Ecto neural progenitor cell (in vitro differentiated cells): Measurements from ENCODE around the gene CCR5AS.
"Not testable (repeated sequence)": the region's sequence is repeated elsewhere in the genome, so short reads cannot be mapped to it uniquely, and the experiment has no call there.

ENCODE experiments used
- DNase-seq: peaks from one replicate; pipeline ENCODE4 v3.0.0-alpha.2; 2018; ENCODE audit warnings: low spot score

CCR5AS gene

DNA sequence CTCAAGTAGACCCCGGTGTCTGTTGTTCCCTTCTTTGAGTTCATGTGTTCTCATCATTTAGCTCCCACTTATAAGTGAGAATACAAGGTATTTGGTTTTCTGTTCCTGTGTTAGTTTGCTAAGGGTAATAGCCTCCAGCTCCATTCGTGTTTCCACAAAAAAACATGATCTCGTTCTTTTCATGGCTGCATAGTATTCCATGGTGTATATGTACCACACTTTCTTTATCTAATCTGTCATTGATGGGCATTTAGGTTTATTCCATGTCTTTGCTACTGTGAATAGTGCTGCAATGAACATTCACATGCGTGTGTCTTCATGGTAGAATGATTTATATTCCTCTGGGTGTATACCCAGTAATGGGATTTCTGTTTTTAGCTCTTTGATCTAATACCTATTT, 4.0 kb downstream of the CCR5AS start:
- not testable (repeated sequence) for DNase-seq

DNA sequence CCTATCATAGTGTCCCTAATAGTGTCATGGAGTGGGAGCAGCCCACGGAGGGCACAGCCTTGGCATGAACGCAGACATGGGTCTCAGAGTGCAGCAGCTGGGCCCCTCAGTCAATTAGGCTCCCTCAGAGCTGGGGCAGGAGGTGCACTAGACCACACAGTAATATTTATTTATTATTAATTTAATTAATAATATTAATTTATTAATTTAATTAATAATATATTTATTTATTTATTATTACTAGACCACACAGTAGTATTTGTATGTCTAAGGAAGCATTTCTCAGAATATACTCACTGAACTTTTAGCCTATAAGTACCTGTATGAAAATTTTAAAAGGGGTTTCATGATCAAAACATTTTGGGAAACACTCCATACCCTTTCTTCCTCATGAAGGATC, 5.3 kb downstream of the CCR5AS start:
- DNase-seq, result no peak

DNA sequence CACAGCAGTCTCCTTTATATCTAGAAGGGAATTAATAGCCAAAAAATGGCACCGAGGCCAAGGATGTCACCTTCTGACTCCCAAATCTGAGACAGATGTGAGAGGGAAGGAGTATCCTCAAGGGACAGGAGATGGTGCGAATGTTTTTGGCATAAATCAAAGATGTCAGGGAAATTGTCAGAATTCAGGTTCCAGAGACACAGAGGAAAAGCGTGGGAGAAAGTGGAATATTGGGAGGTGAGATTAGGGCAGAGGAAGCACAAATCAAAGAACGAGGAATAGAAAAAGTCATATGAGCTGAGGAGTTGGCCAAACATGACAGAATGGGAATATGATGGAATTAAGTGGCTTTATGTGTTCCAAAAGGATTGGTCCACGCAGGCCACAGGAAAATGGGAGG, 6.0 kb downstream of the CCR5AS start:
- DNase-seq, result no peak

DNA sequence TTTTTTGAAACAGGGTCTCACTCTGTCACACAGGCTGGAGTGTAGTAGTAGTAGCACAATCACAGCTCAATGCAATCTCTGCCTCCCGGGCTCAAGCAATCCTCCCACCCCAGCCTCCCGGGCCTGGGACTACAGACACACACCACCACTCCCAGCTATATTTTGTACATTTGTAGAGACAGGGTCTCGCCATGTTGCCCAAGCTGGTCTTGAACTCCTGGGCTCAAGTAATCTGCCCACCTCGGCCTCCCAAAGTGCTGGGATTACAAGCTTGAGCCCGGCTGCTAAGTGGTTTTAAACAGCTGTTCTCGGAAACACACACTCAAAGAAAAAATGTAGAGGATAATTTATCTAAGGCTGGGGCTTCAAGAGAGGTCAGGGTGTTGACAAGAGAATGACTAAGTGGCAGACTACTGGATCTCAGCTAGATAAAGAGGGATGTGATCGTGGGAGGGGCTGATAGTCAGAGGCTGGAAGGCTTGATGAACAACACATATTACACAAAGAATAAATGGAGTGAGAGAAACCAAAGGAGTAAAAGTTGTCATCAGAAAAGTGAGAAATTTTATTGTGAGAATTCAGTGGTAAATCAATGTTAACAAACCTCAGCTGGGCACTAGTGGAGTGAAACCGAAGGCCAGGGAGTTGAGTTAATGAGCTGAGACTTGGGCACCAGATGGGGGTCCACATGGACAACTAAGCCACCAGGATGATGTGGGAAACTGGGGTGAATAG, 6.7 kb downstream of the CCR5AS start:
- no peak for DNase-seq

DNA sequence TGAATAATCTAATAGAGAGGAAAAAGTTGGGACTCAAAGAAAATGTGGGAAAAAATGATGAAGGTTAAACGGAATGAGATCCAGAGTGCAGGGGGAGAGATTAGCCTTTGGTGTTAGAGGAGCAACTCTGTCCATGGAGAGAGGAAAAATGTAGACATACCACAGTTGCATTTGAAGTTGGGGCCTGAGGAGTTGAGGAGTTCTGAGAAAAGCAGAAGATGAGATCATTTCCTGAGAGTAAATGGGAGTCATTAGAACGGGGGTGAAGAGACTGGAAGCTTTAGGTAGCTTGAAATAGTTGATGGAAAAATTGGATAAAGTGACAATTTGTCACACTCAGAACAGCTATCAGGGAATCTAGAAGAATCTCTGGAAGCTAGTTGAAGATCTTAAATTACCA, 7.3 kb downstream of the CCR5AS start:
- DNase-seq, result no peak

DNA sequence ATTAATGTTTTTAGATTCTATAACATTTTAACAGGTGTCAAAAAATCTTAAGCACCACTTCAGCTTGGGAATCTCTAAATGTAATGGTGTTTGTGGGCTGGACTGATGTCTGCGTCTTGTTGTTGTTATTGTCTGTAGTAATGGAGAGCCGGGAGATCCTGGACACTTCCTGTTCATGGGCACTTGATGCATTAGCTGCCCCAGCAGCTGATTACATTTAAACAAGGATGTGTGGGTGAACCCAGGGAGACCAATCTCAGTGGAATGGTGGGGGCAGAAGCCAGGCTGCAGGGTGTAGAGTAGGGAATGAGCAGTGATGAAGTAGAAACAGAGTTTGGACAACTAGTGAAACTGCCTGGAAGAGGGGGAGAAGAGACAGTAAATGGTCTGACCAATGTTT, 7.8 kb downstream of the CCR5AS start:
- DNase-seq, result no peak

DNA sequence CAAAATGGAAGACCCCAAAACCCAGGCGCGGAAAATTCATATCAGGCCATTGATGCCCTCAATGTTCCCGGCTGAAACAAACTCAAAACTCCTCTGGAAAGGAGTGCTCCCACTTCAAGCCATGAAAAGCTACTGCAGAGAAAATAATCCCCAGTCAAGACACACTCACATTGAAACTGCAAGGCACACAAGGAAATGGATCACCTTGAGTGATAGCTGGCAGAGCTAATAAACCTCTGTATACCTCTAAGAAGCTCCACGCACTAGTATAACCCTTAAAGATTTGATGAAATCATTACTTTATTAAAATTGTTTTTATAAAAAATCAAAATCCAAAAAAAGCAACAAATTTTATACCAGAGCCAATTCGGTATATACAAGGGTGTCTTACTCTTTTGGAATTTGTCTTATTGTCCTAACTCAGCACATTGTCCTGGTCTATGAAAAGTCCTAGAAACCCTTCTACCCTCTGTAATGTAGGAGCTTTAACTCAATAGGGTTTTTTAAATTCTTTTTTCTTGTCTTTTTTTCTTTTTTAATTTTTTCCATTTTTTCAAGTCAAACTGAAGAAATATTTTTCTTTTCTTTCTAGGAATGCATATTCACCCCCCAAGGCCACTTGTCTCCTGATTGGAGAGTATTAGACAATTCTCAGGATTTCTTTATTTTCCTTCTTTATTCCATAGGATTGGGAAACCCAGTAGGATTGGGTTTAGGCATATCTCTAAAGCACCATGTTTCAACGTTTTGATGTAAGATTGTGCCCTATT, 8.5 kb downstream of the CCR5AS start:
- DNase-seq, result no peak

DNA sequence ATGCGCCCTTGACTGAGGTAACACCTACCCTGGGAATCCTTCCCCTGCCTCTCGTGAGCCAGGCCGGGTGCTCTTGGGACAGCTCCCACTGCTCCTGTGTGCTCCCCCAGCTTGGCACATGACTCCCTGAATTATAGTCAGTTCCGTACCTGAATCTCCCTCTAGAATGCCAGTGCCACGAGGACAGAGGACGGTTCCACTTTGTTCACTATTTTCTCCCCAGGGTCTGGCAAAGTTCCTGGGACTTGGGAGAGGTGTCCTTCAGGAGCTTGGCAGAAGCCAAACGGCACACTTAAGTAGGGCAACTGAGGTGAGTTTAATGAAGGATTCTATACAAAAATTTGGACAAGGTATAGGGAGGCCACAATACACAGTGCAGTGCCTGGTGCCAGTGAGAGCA, 9.8 kb downstream of the CCR5AS start:
- DNase-seq, result no peak

DNA sequence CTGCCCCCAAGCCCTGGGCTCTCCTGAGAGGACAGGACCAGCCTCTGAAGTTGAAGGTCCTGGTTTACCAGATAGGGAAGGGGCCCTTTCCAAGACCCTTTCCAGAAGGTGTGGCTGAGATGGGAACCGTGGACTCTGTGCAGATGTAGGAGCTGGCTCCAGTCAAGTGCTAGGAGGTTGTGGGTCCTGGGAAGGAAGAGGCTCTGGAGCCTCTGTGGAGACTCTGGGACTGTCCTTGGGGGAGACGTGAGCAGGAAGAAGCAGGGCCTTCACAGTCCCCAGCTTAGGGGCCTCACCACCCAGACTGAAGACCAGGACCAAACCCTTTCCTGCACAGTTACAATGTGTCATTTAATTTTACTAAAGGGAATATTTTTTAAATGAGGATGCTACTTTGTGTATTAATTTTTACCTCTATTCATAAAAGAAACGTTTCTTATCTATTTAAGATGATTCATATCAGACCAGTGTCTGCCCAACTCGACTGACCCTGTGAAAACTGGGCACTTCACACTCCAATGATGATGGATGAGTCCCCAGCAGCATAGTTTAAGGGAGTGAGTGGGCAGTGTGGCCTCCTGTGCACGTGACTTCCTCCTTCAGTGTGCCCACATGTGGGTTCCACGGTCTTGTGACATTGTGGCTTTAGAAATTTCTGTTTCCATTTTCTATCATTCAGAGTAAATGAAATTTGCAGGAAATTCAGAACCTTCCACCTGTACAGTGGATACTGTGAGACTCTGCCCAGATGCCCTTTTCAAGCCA, 10.9 kb downstream of the CCR5AS start:
- DNase-seq, result no peak

DNA sequence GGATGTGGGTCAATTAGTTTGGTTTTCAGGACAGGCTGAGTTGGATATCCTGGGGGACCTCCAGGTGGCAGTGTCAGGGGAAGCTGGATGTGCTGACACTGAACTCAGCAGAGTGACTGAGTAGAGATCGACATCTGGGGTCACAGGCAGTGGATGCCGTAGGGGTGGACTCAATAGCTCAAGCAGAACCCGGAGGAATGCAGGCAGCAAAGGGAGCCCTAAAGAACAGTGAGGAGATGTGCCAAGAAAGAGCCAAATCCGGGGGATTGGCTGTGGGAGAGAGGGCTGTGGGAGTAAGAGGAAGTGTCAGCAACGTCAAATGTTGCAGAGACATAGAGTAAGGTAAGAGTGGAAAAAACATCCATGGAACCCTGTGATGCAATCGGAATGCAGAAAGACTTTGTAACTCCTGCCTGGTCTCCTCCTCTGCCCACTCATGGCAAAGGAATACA, 11.6 kb downstream of the CCR5AS start:
- no peak for DNase-seq

DNA sequence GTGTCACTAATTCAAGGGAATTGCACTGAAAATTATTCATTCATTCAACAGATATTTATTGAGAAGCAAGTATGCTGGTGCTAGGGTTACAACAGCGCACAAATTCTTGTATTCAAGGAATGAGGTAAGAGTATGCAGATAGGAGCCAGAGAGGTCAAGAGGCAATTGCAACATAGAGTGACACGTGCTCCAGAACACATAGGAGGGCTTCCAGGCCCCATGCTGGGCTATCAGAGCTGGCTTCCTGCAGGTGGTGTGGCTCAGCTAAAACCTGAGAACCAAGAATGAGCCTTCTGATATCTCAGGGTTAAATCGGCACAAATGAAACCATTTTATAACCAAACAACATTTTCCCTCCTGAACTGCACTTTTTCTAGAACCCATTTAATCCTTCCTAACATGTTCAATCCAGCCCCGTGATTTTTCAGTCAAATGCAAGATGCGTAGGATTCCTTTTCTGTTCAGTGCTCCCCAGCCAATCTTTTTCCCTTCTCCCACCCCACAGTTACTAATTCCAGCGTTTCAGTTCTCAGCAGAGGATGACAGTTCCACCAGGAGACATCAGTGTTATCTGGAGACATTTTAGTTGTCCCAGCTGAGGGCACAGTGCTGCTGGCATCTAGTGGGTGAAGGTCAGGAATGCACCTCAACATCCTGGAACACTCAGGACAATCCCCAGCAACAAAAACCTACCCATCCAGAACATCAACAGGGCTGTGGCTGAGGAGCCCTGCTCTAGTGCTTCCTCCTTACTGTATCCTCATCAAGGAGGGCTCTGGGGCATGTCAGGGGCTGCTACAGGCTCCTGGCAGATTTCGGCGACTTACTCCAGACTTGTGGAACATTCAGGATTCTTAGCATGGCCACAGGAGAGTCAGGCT, 13.1 kb downstream of the CCR5AS start:
- no peak for DNase-seq

DNA sequence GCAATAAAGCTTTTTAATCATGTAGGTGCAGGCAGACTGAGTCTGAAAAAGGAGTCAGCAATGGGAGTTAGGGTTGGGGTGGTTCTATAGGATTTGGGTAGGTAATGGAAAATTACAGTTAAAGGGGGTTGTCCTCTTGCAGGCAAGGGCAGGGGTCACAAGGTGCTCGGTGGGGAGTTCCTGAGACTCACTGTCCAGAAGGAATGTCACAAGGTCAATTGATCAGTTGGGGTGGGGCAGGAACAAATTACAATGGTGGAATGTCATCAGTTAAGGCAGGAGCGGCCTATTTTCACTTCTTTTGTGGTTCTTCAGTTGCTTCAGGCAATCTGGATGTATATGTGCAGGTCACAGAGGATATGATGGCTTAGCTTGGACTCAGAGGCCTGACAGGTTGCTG, 13.9 kb downstream of the CCR5AS start:
- no peak for DNase-seq

DNA sequence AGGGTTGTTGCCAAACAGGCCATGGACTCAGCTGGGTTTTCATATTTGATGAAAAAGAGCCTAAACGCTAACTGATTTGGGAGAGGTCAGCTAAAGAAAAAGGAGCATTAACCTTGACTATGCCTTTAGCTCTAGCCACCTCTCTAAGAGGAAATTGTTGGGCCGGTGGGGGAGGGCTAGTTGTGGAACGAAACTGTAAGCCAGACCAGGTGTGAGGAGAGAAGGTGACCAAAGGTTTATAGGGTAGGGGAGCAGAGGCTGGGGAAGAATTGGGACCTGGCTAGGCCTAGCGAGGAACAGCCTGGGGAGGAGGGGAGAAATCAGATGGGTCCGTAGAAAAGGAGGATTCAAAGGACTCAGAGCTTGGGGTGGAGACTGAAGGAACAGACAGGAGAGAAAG, 15.3 kb downstream of the CCR5AS start:
- DNase-seq, result not testable (repeated sequence)

DNA sequence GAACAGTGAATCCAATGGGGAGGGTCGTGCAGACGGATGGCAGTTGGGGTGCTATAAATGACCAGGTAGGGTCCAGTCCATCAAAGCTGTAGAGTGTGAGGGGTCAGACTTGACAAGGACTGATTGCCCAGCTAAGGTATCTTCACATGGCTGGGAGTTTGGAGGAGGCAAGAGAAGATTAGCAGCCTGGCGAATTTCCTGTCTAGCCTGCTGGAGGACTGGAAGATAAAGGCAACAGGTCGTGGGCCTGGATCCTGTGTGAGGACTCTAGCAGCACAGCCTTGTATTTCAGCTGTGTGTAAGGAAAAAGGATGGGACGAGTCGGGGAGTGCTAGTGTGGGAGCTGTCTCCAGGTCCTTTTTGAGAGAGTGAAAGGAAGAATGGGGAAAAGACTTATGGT, 17.6 kb downstream of the CCR5AS start:
- DNase-seq, result no peak

DNA sequence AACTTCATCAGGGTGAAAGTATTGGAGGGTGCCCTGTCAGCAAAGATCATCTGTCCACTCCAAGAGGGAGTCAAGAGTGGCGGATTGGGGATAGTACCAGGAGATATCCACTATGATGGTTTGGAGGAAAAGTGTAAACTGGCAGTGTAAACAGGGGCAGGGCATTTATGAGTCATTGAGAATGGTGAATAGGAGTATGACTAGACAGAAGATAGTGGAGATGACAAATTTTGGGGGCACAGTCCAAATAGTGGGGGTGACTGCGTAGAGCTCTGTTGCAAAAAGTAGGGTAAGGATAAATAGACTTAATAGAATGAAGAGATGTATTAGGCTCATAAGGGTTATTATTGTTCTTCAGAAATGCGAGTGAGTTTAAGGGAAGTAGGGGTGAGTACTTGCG, 18.0 kb downstream of the CCR5AS start:
- not testable (repeated sequence) for DNase-seq

DNA sequence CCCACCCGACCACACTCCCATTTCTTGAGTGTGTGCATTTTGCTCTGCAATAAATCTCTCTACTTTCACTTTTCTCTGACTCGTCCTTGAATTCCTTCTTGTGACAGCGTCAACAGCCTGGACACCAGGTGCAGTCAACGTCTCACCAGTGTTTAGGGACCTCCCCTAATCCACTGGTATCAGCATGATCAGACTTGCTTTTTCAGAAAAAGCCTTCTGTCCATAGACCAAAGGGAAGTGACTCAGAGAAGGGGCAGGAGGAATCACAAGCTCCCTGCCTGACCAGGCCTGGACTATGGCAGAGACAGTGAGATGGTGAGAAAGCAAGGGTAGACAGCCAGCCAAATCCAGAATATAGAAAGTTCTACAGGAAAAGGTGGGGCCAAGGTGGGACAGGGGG, 20.7 kb downstream of the CCR5AS start:
- no peak for DNase-seq

DNA sequence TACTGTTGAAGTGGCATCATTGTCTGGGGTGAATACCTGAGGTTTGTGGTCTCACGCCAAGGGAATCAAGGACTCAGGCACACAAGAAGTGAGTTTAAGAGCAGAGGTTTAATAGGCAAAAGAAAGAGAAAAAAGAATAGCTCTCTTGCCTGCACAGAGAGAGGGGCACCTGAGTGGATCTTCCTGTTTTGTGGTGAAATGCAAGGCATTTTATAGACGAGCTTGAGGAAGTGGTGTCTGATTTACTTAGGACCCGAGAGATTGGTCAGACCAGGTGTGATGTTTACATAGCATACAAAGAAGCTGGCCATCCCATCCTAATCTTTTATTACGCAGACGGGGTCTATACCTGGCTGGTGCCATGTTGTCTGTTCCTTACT, 22.9 kb downstream of the CCR5AS start:
- DNase-seq, result no peak

DNA sequence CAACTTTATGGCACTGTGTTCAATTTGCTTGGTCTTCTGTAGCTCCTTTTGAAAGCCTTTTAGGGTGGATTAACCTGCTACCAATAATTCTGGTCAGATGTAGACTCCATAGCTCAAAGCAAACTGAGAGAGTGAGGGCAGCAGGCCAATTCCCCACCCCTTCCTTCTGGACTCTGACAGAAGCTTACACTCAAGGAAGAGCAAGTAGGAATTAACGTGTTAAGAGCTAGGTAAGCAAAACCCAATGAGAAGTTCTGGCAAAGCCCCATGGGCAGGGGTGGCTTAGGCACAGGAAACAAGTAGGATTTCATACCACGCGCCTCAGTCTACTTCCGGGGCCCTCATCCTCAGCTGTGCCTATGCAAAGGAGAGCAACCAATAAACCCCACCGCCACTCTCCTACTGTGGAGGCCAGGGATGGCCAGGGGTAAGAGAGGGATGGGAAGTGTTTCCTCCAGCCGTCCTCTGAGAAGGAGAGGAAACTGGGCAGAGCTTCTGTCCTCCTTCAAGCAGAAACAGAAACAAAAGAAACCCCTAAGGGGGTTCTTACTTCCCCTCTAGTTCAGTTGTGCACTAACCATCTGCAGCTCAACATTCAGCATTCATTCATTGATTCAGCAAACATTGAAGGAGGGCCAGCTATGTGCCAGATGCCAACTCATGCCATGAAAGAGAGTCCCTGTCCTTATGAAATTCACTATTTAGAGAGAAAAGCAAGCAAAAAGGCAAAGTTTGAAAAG, 23.5 kb downstream of the CCR5AS start:
- DNase-seq, result no peak

DNA sequence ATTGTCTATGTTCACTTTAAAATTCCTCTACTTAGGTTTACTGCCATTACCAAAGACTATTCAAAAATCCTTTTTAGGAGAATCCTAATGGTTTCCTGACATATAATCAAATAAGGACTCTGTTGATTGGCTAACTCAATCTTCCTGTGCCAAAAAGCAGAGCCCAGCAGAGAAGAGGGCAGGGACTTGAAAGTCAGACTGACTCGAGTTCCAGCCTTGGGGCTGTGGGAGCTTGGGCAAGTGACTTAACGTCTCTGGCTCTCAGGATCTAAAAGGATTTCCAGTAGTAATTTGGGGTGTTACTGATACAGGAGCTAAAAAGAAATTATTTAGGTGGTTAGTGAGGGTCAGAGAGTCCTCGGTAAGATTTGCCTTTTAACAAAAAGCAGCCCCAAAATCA, 25.2 kb downstream of the CCR5AS start:
- no peak for DNase-seq

DNA sequence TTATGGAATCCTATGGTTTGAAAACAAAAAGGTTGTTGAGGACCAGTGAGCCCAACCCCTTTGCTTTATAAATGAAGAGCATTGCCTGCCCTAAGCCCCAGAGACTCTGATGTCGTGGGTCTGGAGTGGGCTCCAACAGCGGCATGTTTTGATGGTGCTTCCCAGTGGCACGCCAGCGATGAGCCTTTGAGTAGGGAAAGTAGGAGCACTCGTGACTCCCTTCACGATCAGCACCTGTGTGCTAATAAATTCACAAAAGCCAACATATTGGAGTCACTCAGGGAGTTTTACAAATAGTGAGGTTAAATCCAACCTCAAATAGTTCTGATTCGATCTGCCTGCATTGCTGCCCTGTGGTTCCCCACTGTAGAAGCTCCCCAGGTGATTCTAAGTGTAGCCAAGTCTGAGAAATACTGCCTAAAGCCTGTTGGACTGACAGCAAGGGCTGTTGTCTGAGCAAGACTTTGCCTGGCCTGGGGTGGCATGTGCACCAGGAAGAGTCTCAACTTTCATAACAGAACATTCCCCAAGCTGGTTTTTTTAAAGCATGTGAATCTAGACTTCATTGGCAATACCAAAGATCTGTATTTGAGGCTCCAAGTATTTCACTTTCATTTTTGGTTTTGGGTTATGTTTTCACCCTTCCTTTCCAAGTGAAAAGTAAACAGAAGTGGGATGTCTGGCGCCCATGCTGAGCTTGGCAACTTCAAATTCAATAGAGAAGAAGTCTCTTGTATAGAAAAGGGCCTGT, 26.2 kb downstream of the CCR5AS start:
- DNase-seq, result no peak
